Upper lobe of left lung (tissue), 4 donors: ENCODE data around the gene AGAP9.
"Not testable (repeated sequence)": the region's sequence is repeated elsewhere in the genome, so short reads cannot be mapped to it uniquely, and the experiment has no call there.

Experiments used
- POLR2A ChIP-seq, 4 donors: fragments of 450-650 bp; IDR thresholded peaks; one replicate each; pipeline ENCODE4 v1.5.1; 2016 to 2017; ENCODE audit warnings: antibody characterized with exemption in 4 of 4, mild to moderate bottlenecking in 2 of 4
- POLR2AphosphoS5 ChIP-seq, 2 donors: sonication (generic); formaldehyde crosslinking; IDR thresholded peaks; one replicate each; pipeline ENCODE4 v1.5.1; 2017; ENCODE audit warnings: antibody characterized with exemption in 2 of 2
- TF ChIP-seq, protein P1 (sequence below), 6 experiments: fragments of 450-650 bp in 4 of 6; fragments of 200-600 bp in 2 of 6; sonication (generic) in 2 of 6; IDR thresholded peaks; one replicate each; pipeline ENCODE4 v1.5.1; 2016 to 2019; ENCODE audit warnings: antibody characterized with exemption in 6 of 6

DNA sequence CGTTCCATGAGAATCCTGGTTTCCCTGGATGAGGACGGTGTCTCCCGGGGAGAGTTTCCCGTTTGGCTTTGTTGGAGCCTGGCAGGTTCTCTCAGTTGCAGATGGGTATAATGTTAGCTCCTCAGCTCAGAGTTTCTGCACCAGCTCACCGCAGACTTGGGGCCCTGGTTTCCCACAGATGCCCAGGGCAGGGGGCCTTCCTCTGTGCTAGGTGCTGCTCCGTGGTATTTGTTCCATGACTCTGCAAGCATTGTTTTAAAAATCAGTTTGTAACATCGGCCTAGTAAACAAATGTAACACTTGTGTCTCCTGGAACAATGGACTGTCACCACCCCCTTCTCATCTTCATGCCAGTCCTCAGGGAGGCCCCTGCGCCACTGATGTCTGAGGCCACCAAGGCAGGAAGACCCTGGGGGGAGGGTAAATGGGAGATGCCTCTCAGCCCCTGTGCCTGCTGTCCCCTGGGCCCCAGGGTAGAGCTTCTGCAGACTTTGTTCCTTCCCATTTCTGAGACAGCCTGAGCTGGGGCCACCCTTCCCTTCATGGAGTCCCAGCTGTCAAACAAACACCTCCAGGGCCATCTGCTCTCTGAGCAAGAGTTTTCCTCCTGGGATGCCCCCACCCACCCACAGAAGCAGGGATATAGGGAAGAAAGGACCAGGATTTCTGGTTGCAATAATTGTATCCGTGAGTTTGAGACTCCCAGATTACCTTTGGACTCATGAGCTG, 67.9 kb downstream of the AGAP9 start:
- not testable (repeated sequence) for TF ChIP-seq POLR2AphosphoS5, POLR2A (IDR thresholded peaks at IDR 0.05)
- TF ChIP-seq, protein P1, sequence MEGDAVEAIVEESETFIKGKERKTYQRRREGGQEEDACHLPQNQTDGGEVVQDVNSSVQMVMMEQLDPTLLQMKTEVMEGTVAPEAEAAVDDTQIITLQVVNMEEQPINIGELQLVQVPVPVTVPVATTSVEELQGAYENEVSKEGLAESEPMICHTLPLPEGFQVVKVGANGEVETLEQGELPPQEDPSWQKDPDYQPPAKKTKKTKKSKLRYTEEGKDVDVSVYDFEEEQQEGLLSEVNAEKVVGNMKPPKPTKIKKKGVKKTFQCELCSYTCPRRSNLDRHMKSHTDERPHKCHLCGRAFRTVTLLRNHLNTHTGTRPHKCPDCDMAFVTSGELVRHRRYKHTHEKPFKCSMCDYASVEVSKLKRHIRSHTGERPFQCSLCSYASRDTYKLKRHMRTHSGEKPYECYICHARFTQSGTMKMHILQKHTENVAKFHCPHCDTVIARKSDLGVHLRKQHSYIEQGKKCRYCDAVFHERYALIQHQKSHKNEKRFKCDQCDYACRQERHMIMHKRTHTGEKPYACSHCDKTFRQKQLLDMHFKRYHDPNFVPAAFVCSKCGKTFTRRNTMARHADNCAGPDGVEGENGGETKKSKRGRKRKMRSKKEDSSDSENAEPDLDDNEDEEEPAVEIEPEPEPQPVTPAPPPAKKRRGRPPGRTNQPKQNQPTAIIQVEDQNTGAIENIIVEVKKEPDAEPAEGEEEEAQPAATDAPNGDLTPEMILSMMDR (IDR thresholded peaks at IDR 0.05), result not testable (repeated sequence)
